ENCODE measurements around the gene RLN3. TPM values are rescaled to one million over a fixed set of nuclear protein-coding genes. Genes with fewer than 3 reads are reported as not detected.
"Not testable (repeated sequence)": the region's sequence is repeated elsewhere in the genome, so short reads cannot be mapped to it uniquely, and the experiment has no call there.

RLN3 gene
- total RNA-seq, 1 donor: not detected

DNA sequence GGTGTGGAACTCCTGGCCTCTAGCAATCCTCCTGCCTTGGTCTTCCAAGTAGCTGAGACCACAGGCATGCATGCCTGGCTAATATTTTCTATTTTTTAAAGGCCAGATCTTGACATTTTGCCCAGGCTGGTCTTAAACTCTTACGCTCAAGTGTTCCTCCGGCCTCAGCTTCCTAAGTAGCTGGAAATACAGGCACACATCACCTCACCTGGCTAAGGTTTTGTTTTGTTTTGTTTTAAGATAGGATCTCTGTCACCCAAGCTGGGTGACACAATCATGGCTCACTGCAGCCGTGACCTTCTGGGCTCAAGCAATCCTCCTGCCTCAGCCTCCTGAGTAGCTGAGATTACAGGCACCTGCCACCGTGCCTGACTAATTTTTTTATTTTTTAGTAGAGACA lies 5.5 kb upstream of the RLN3 start:
- H3K27ac ChIP-seq (ENCODE audit: low read depth, low read length): no peak overlapping the region
- DNase-seq (ENCODE audit: insufficient read length, low spot score, missing footprints): no peak
- H2AFZ ChIP-seq (ENCODE audit: low read length): no peak overlapping the region

DNA sequence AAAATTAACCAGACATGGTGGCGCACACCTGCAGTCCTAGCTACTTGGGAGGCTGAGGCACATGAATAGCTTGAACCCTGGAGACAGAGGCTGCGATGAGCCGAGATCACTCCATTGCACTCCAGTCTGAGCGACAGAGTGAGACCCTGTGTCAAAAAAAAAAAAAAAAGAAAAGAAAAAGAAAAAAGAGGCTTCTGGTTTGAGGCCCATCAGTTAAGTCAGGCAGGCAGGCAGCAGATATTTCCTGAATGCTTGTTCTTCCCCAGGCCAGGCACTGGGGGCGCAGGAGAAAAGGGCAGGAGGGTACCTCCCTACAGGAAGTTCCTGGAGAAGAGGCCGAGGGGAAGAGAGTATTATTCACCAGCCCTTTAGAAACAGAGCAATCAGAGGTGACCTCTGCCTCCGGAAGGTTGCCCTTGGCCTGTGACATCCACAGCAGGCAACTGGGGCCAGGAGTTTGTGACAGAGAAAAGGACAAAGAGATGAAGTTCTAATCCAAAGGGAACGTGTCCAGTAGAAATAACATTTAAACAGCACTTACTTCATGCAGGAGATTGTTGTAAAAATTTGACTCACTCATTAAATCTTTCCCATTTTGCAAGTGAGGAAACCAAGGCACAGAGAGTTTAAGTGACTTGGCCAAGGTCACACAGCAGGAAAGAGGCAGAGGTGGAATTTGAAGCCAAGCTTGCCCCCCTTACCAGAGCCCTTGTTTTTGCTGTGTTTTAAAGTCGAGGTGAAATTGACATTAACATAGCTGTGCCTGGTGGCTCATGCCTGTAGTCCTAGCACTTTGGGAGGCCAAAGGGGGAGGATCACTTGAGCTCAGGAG lies 4.3 kb upstream of the RLN3 start:
- Histone ChIP-seq H3K4me3 (ENCODE audit: insufficient read depth, low read length) (no peak overlapping the region), H3K4me2 (ENCODE audit: insufficient read depth, low read length) (no peak overlapping the region), H3K4me1 (ENCODE audit: insufficient read depth, low read length) (no peaks in the 10 kb centered on the region), H4K20me1 (ENCODE audit: insufficient read depth, low read length) (no peaks in the 10 kb centered on the region), H3K9me3 (ENCODE audit: low read depth, low read length) (no peaks in the 10 kb centered on the region), H2AFZ (ENCODE audit: low read length) (peak overlapping the region; percentile 65), H3K36me3 (ENCODE audit: insufficient read depth, low read length) (no peaks in the 10 kb centered on the region), H3K27me3 (ENCODE audit: insufficient read depth, low read length) (peaks cover 7% of the 10 kb centered on the region), H3K27ac (ENCODE audit: low read depth, low read length) (no peak overlapping the region), H3K79me2 (ENCODE audit: insufficient read depth, low read length) (no peaks in the 10 kb centered on the region)
- DNase-seq (ENCODE audit: insufficient read length, low spot score, missing footprints): peak; percentile 84
- peak; percentile 54 for TF ChIP-seq CTCF (IDR thresholded peaks at IDR 0.05; ENCODE audit: extremely low read depth, low read depth, low read length)

More for the DNA sequence above, 5.5 kb upstream of the RLN3 start:
- no peaks in the 10 kb centered on the region for H3K27me3 ChIP-seq (ENCODE audit: insufficient read depth, low read length)
- no peak for TF ChIP-seq CTCF (IDR thresholded peaks at IDR 0.05; ENCODE audit: extremely low read depth, low read depth, low read length)
- no peak overlapping the region for H3K4me2 ChIP-seq (ENCODE audit: insufficient read depth, low read length)
- no peaks in the 10 kb centered on the region for H3K79me2 ChIP-seq (ENCODE audit: insufficient read depth, low read length)
- H3K4me3 ChIP-seq (ENCODE audit: insufficient read depth, low read length): no peak overlapping the region
- no peaks in the 10 kb centered on the region for H4K20me1 ChIP-seq (ENCODE audit: insufficient read depth, low read length)
- H3K4me1 ChIP-seq (ENCODE audit: insufficient read depth, low read length): no peaks in the 10 kb centered on the region
- H3K9me3 ChIP-seq (ENCODE audit: low read depth, low read length): no peaks in the 10 kb centered on the region
- H3K36me3 ChIP-seq (ENCODE audit: insufficient read depth, low read length): no peaks in the 10 kb centered on the region

DNA sequence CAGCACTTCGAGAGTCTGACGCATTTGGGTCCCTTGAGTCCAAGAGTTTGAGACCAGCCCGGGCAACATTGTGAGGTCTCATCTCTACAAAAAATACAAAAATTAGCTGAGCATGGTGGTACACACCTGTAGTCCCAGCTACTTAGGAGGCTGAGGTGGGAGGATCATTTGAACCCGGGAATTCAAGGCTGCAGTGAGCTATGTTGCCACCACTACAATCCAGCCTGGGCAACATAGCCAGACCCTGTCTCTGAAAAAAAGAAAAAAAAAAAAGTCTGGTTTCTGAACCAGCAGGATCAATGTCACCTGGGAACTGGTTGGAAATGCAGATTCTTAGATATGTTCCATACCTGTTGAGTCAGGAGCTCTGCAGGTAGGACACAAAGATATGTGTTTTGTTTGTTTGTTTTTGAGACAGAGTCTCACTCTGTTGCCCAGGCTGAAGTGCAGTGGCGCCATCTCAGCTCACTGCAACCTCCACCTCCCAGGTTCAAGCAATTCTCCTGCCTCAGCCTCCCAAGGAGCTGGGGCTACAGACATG lies 1.2 kb upstream of the RLN3 start:
- H3K27me3 ChIP-seq (ENCODE audit: insufficient read depth, low read length): peaks cover 17% of the 10 kb centered on the region
- H3K4me2 ChIP-seq (ENCODE audit: insufficient read depth, low read length); H3K4me1 ChIP-seq (ENCODE audit: insufficient read depth, low read length); H3K27ac ChIP-seq (ENCODE audit: low read depth, low read length); H4K20me1 ChIP-seq (ENCODE audit: insufficient read depth, low read length); DNase-seq (ENCODE audit: insufficient read length, low spot score, missing footprints); H2AFZ ChIP-seq (ENCODE audit: low read length); H3K36me3 ChIP-seq (ENCODE audit: insufficient read depth, low read length); H3K79me2 ChIP-seq (ENCODE audit: insufficient read depth, low read length); H3K4me3 ChIP-seq (ENCODE audit: insufficient read depth, low read length); H3K9me3 ChIP-seq (ENCODE audit: low read depth, low read length): not testable (repeated sequence)

DNA sequence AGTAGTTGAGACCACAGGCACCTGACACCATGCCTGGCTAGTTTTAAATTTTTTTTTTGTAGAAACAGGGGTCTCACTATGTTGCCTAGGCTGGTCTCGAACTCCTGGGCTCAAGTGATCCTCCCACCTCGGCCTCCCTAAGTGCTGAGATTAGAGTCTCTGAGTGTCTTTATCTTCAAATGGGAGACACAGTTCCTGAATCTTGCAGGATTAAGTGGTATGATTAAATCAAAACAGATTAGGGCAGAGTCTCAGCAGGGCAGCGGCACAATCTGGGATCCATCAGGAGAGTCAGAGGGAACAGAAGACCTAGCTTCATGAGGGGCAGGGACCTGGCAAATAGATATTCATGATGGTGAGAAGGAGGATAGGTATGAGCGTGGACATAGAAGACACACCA lies 953 bp downstream of the RLN3 start:
- TF ChIP-seq CTCF (IDR thresholded peaks at IDR 0.05; ENCODE audit: extremely low read depth, low read depth, low read length): no peak
- H4K20me1 ChIP-seq (ENCODE audit: insufficient read depth, low read length): no peaks in the 10 kb centered on the region
- no peak for DNase-seq (ENCODE audit: insufficient read length, low spot score, missing footprints)

More for the DNA sequence above, 953 bp downstream of the RLN3 start:
- no peaks in the 10 kb centered on the region for H3K79me2 ChIP-seq (ENCODE audit: insufficient read depth, low read length)
- H3K27me3 ChIP-seq (ENCODE audit: insufficient read depth, low read length): peaks cover 17% of the 10 kb centered on the region
- H3K4me2 ChIP-seq (ENCODE audit: insufficient read depth, low read length): no peak overlapping the region
- no peaks in the 10 kb centered on the region for H3K9me3 ChIP-seq (ENCODE audit: low read depth, low read length)
- no peak overlapping the region for H2AFZ ChIP-seq (ENCODE audit: low read length)
- no peaks in the 10 kb centered on the region for H3K36me3 ChIP-seq (ENCODE audit: insufficient read depth, low read length)
- no peak overlapping the region for H3K27ac ChIP-seq (ENCODE audit: low read depth, low read length)
- H3K4me3 ChIP-seq (ENCODE audit: insufficient read depth, low read length): no peak overlapping the region
- peaks cover 4% of the 10 kb centered on the region for H3K4me1 ChIP-seq (ENCODE audit: insufficient read depth, low read length)

All from osteoblast (primary cell).